NT2/D1 (cell line): ENCODE results near the gene GABBR2.

Experiments
- YY1 ChIP-seq: IDR thresholded peaks from 2 replicates; pipeline ENCODE4 v1.6.1; 2011; ENCODE audit not compliant: insufficient read length, insufficient read depth
- ZNF274 ChIP-seq: IDR thresholded peaks from 2 replicates; pipeline ENCODE4 v1.6.1; 2011; ENCODE audit warnings: mild to moderate bottlenecking, low read depth, low read length

GRCh38 chr9:98700801-98701200, 7.9 kb downstream of the GABBR2 start:
- TF ChIP-seq ZNF274 (no peak), YY1 (no peak)
